Fibroblast of lung (primary cell): Measurements from ENCODE around the gene MBNL1. TPM values are rescaled to one million over a fixed set of nuclear protein-coding genes. Genes with fewer than 3 reads are reported as not detected.
"Not testable (repeated sequence)": the region's sequence is repeated elsewhere in the genome, so short reads cannot be mapped to it uniquely, and the experiment has no call there.

ENCODE experiments used
- DNase-seq, 2 donors: peaks; one replicate each; pipeline versions ENCODE4 v3.0.0 to v3.0.0-alpha.2; 2010; ENCODE audit warnings: low read depth in 2 of 2
- H2AFZ ChIP-seq: 2 replicates; pipeline ENCODE4 v1.5.1; 2012; ENCODE audit warnings: low read length, control low read depth, inconsistent platforms
- H3K27ac ChIP-seq: 2 replicates; pipeline ENCODE4 v1.5.1; 2011; ENCODE audit warnings: low read length, control low read depth; ENCODE audit not compliant: insufficient read depth
- H3K27me3 ChIP-seq: 2 replicates; pipeline ENCODE4 v1.5.1; 2011; ENCODE audit warnings: mild to moderate bottlenecking, low read length; ENCODE audit not compliant: control insufficient read depth, insufficient read depth
- H3K36me3 ChIP-seq: 2 replicates; pipeline ENCODE4 v1.5.1; 2011; ENCODE audit warnings: low read length; ENCODE audit not compliant: control insufficient read depth, insufficient read depth
- H3K4me1 ChIP-seq: 2 replicates; pipeline ENCODE4 v1.5.1; 2011; ENCODE audit warnings: low read length; ENCODE audit not compliant: control insufficient read depth, insufficient read depth; ENCODE audit errors: extremely low read depth
- H3K4me2 ChIP-seq: 2 replicates; pipeline ENCODE4 v1.5.1; 2011; ENCODE audit warnings: low read length, control low read depth; ENCODE audit not compliant: insufficient read depth; ENCODE audit errors: extremely low read depth
- H3K4me3 ChIP-seq, 4 experiments: fragments of 200-600 bp in 1 of 4; sonication (generic) in 1 of 4; replicated peaks in 1 of 4; 2 replicates each; pipeline ENCODE4 v1.5.1; 2011 to 2016; ENCODE audit warnings: low read length in 4 of 4, low read depth in 3 of 4, mild to moderate bottlenecking in 3 of 4, control low read depth in 2 of 4, inconsistent platforms in 1 of 4, mixed read lengths in 1 of 4; ENCODE audit not compliant: insufficient read depth in 1 of 4; ENCODE audit errors: control extremely low read depth in 1 of 4
- H3K79me2 ChIP-seq: 2 replicates; pipeline ENCODE4 v1.5.1; 2012; ENCODE audit warnings: mild to moderate bottlenecking, low read length, inconsistent platforms; ENCODE audit not compliant: control insufficient read depth, insufficient read depth
- H3K9ac ChIP-seq: 2 replicates; pipeline ENCODE4 v1.5.1; 2011; ENCODE audit warnings: mild to moderate bottlenecking, low read length, control low read depth; ENCODE audit not compliant: insufficient read depth
- H3K9me3 ChIP-seq: 2 replicates; pipeline ENCODE4 v1.5.1; 2012; ENCODE audit warnings: low read depth, low read length; ENCODE audit not compliant: control insufficient read depth, insufficient read depth
- H4K20me1 ChIP-seq: 2 replicates; pipeline ENCODE4 v1.5.1; 2011; ENCODE audit warnings: low read length; ENCODE audit not compliant: control insufficient read depth, insufficient read depth; ENCODE audit errors: extremely low read depth
- EZH2 ChIP-seq: IDR thresholded peaks from 2 replicates; pipeline ENCODE4 v1.5.1; 2012; ENCODE audit warnings: low read length, control low read depth, mild to moderate bottlenecking; ENCODE audit errors: missing control alignments
- polyA plus RNA-seq, 2 donors: library from polyadenylated mRNA; depleted of rRNA in 1 of 2; stranded (reverse) in 1 of 2; unstranded in 1 of 2; fragments of >200 nt; gene quantifications; 2 replicates each; pipeline ENCODE4 v1.2.1, GENCODE V29; 2011 to 2012; ENCODE audit warnings: missing spikeins in 1 of 2
- total RNA-seq: library from RNA; depleted of rRNA; stranded (reverse); fragments of >200 nt; gene quantifications from 2 replicates; pipeline ENCODE4 v1.2.1, GENCODE V29; 2014
- TF ChIP-seq, protein P1 (sequence below), 2 donors: IDR thresholded peaks in 1 of 2; conservative IDR thresholded peaks in 1 of 2; 1 replicate in 1 of 2; 2 replicates in 1 of 2; pipeline ENCODE4 v1.5.1; 2011 to 2012; ENCODE audit warnings: low read length in 2 of 2, control low read depth in 1 of 2, inconsistent platforms in 1 of 2, low read depth in 1 of 2, mild to moderate bottlenecking in 1 of 2

MBNL1 gene
- total and polyA plus RNA-seq, 2 donors (not counting 1 experiment from before 2014, with no cell fraction given) = 150 to 213 TPM

- H4K20me1 ChIP-seq = no peaks in the 10 kb centered on the region
- TF ChIP-seq, protein P1, sequence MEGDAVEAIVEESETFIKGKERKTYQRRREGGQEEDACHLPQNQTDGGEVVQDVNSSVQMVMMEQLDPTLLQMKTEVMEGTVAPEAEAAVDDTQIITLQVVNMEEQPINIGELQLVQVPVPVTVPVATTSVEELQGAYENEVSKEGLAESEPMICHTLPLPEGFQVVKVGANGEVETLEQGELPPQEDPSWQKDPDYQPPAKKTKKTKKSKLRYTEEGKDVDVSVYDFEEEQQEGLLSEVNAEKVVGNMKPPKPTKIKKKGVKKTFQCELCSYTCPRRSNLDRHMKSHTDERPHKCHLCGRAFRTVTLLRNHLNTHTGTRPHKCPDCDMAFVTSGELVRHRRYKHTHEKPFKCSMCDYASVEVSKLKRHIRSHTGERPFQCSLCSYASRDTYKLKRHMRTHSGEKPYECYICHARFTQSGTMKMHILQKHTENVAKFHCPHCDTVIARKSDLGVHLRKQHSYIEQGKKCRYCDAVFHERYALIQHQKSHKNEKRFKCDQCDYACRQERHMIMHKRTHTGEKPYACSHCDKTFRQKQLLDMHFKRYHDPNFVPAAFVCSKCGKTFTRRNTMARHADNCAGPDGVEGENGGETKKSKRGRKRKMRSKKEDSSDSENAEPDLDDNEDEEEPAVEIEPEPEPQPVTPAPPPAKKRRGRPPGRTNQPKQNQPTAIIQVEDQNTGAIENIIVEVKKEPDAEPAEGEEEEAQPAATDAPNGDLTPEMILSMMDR (conservative IDR thresholded peaks at IDR 0.05 in 1 of 2, IDR thresholded peaks at IDR 0.05 in 1 of 2; ENCODE audit: low read depth in 1 of 2, low read length in 2 of 2) = no peak
- TF ChIP-seq EZH2 = no peak
- no peak overlapping the region for H3K27ac ChIP-seq
- H3K27me3 ChIP-seq = no peaks in the 10 kb centered on the region
- peaks cover 91% of the 10 kb centered on the region for H3K79me2 ChIP-seq
- DNase-seq = no peak
- H2AFZ ChIP-seq = no peak overlapping the region
- no peak overlapping the region for H3K4me3 ChIP-seq
- H3K36me3 ChIP-seq = no peaks in the 10 kb centered on the region
- no peak overlapping the region for H3K4me2 ChIP-seq
- H3K9me3 ChIP-seq = no peaks in the 10 kb centered on the region
- no peak overlapping the region for H3K9ac ChIP-seq
- no peaks in the 10 kb centered on the region for H3K4me1 ChIP-seq
Observed at GRCh38 chr3:152365126-152365525, 96.4 kb downstream of the MBNL1 start.

GRCh38 chr3:152365766-152366593 is 97.3 kb downstream of the MBNL1 start:
- H3K4me1 ChIP-seq = no peaks in the 10 kb centered on the region
- H2AFZ ChIP-seq = no peak overlapping the region
- H3K27me3 ChIP-seq = no peaks in the 10 kb centered on the region
- peak; percentile 48 to 67 for DNase-seq
- H3K9ac ChIP-seq = no peak overlapping the region
- TF ChIP-seq EZH2 = no peak
- TF ChIP-seq, protein P1 (conservative IDR thresholded peaks at IDR 0.05 in 1 of 2, IDR thresholded peaks at IDR 0.05 in 1 of 2; ENCODE audit: low read depth in 1 of 2, low read length in 2 of 2) = no peak
- no peak overlapping the region for H3K4me3 ChIP-seq
- no peaks in the 10 kb centered on the region for H3K9me3 ChIP-seq
- H3K4me2 ChIP-seq = no peak overlapping the region
- H4K20me1 ChIP-seq = no peaks in the 10 kb centered on the region
- no peaks in the 10 kb centered on the region for H3K36me3 ChIP-seq
- peaks cover 92% of the 10 kb centered on the region for H3K79me2 ChIP-seq
- H3K27ac ChIP-seq = no peak overlapping the region

DNA sequence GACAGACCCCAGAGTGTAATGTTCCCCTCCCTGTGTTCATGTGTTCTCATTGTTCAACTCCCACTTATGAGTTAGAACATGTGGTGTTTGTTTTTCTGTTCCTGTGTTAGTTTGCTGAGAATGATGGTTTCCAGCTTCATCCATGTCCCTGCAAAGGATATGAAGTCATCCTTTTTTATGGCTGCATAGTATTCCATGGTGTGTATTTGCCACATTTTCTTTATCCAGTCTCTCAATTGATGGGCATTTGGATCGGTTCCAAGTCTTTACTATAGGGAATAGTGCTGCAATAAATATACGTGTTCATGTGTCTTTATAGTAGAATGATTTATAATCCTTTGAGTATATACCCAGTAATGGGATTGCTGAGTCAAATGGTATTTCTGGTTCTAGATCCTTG is 98.5 kb downstream of the MBNL1 start:
- H3K79me2 ChIP-seq = peaks cover 93% of the 10 kb centered on the region
- not testable (repeated sequence) for H3K27me3 ChIP-seq, H3K4me1 ChIP-seq, H3K27ac ChIP-seq, H4K20me1 ChIP-seq, H3K9ac ChIP-seq, H3K36me3 ChIP-seq, H2AFZ ChIP-seq, H3K9me3 ChIP-seq, DNase-seq, H3K4me2 ChIP-seq, H3K4me3 ChIP-seq

DNA sequence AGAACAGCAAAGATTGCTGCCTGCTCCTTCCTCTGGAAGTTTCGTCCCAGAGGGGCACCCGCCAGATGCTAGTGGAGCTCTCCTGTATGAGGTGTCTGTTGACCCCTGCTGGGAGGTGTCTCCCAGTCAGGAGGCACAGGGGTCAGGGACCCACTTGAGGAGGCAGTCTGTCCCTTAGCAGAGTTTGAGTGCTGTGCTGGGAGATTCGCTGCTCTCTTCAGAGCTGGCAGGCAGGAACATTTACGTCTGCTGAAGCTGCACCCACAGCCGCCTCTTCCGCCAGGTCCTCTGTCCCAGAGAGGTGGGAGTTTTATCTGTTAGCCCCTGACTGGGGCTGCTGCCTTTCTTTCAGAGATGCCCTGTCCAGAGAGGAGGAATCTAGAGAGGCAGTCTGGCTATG is 103.9 kb downstream of the MBNL1 start:
- H3K36me3 ChIP-seq, H3K4me1 ChIP-seq, H3K9ac ChIP-seq, H3K27me3 ChIP-seq, H3K27ac ChIP-seq, H3K4me3 ChIP-seq, H2AFZ ChIP-seq, DNase-seq, H4K20me1 ChIP-seq, H3K4me2 ChIP-seq, H3K9me3 ChIP-seq: not testable (repeated sequence)
- H3K79me2 ChIP-seq = peaks cover 92% of the 10 kb centered on the region
